ENCODE measurements around the gene AOPEP. TPM values are rescaled to one million over a fixed set of nuclear protein-coding genes. Genes with fewer than 3 reads are reported as not detected.
"Not testable (repeated sequence)": the region's sequence is repeated elsewhere in the genome, so short reads cannot be mapped to it uniquely, and the experiment has no call there.

Gene AOPEP
- total RNA-seq, 1 donor from 2014 or later: 16.6 TPM

GRCh38 chr9:94874316-94874715, 147.8 kb downstream of the AOPEP start:
- no peaks in the 10 kb centered on the region for H3K27me3 ChIP-seq
- Mint-ChIP-seq H3K27me3 (ENCODE audit: insufficient read depth, low read depth) (no peaks in the 10 kb centered on the region), H3K27ac (no peak overlapping the region), H3K4me1 (peaks cover 1% of the 10 kb centered on the region), H3K36me3 (no peaks in the 10 kb centered on the region), H3K9me3 (no peaks in the 10 kb centered on the region), H3K4me3 (no peak overlapping the region)
- H4K20me1 ChIP-seq (ENCODE audit: low read depth): no peaks in the 10 kb centered on the region
- no peaks in the 10 kb centered on the region for H3K9me3 ChIP-seq (ENCODE audit: low read depth)
- DNase-seq (ENCODE audit: low spot score): no peak
- no peak overlapping the region for H3K27ac ChIP-seq
- no peak for TF ChIP-seq EZH2phosphoT487 (IDR thresholded peaks at IDR 0.05)
- TF ChIP-seq, protein P1, sequence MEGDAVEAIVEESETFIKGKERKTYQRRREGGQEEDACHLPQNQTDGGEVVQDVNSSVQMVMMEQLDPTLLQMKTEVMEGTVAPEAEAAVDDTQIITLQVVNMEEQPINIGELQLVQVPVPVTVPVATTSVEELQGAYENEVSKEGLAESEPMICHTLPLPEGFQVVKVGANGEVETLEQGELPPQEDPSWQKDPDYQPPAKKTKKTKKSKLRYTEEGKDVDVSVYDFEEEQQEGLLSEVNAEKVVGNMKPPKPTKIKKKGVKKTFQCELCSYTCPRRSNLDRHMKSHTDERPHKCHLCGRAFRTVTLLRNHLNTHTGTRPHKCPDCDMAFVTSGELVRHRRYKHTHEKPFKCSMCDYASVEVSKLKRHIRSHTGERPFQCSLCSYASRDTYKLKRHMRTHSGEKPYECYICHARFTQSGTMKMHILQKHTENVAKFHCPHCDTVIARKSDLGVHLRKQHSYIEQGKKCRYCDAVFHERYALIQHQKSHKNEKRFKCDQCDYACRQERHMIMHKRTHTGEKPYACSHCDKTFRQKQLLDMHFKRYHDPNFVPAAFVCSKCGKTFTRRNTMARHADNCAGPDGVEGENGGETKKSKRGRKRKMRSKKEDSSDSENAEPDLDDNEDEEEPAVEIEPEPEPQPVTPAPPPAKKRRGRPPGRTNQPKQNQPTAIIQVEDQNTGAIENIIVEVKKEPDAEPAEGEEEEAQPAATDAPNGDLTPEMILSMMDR (IDR thresholded peaks at IDR 0.05): no peak
- TF ChIP-seq EZH2 (IDR thresholded peaks at IDR 0.05): no peak
- peaks cover 6% of the 10 kb centered on the region for H3K4me1 ChIP-seq
- H3K79me2 ChIP-seq (ENCODE audit: low read depth): no peaks in the 10 kb centered on the region
- H3K9ac ChIP-seq: no peak overlapping the region
- no peak overlapping the region for H3K4me3 ChIP-seq
- no peaks in the 10 kb centered on the region for H3F3A ChIP-seq (ENCODE audit: low read depth)
- H2AFZ ChIP-seq (replicated peaks): no peak overlapping the region
- H3K36me3 ChIP-seq: no peaks in the 10 kb centered on the region
- no peak overlapping the region for H3K4me2 ChIP-seq

DNA sequence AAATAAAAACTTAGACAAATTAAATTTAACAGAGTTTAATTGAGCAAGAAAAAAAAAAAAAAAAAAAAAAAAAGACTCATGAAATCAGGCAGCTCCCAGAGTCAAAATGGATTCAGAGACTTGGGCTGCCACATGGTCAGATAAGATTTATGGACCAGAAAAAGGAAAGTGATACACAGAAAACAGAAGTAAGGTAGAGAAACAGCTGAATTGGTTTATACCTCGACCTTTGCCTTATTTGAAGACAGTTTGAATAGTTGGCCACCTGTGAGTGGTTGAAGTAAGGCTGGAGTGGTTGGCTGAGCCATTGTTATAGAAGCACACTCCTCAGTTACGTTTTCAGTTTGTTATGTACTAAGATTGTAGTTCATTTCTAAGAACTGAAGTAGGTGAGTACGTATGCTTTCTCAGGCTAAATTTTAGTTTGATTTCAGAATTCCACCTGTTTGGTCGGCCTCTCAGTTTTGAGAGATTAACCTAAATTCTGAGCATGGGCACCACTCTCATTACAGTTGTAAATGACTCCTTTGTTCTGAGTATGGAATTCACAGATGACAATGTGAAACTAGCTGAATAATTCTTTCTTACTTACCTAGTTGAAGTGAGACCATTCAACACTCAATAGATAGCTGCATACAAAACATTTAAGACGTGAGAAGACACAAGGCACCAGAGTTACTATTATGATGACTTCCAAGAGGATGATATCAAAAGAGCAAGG, 149.0 kb downstream of the AOPEP start:
- Histone ChIP-seq H3K79me2 (ENCODE audit: low read depth) (no peaks in the 10 kb centered on the region), H3K9me3 (ENCODE audit: low read depth) (no peaks in the 10 kb centered on the region), H3K4me2 (no peak overlapping the region), H3K4me1 (peaks cover 6% of the 10 kb centered on the region), H3K4me3 (no peak overlapping the region), H3K27me3 (no peaks in the 10 kb centered on the region), H2AFZ (replicated peaks) (no peak overlapping the region), H3F3A (ENCODE audit: low read depth) (no peaks in the 10 kb centered on the region), H3K9ac (no peak overlapping the region), H4K20me1 (ENCODE audit: low read depth) (no peaks in the 10 kb centered on the region), H3K27ac (no peak overlapping the region), H3K36me3 (no peaks in the 10 kb centered on the region)
- Mint-ChIP-seq H3K4me3 (no peak overlapping the region), H3K27me3 (ENCODE audit: insufficient read depth, low read depth) (no peaks in the 10 kb centered on the region), H3K27ac (no peak overlapping the region), H3K36me3 (no peaks in the 10 kb centered on the region), H3K4me1 (no peaks in the 10 kb centered on the region), H3K9me3 (no peaks in the 10 kb centered on the region)
- no peak for TF ChIP-seq EZH2 (IDR thresholded peaks at IDR 0.05)
- TF ChIP-seq, protein P1 (IDR thresholded peaks at IDR 0.05): no peak
- no peak for TF ChIP-seq EZH2phosphoT487 (IDR thresholded peaks at IDR 0.05)
- DNase-seq (ENCODE audit: low spot score): no peak

- H3F3A ChIP-seq (ENCODE audit: low read depth); H3K36me3 Mint-ChIP-seq; H3K27ac ChIP-seq; H3K4me1 Mint-ChIP-seq; H3K4me3 ChIP-seq; H3K9me3 ChIP-seq (ENCODE audit: low read depth); H3K4me2 ChIP-seq; H3K36me3 ChIP-seq; H3K27me3 ChIP-seq; H3K4me3 Mint-ChIP-seq; H2AFZ ChIP-seq (replicated peaks); H3K27me3 Mint-ChIP-seq (ENCODE audit: insufficient read depth, low read depth); H3K9me3 Mint-ChIP-seq; DNase-seq (ENCODE audit: low spot score); H4K20me1 ChIP-seq (ENCODE audit: low read depth); H3K79me2 ChIP-seq (ENCODE audit: low read depth); H3K9ac ChIP-seq; H3K27ac Mint-ChIP-seq: not testable (repeated sequence)
- peaks cover 19% of the 10 kb centered on the region for H3K4me1 ChIP-seq
These were observed 152.3 kb downstream of the AOPEP start for GRCh38 chr9:94878804-94879203.

- Histone ChIP-seq H3K36me3 (no peaks in the 10 kb centered on the region), H3F3A (ENCODE audit: low read depth) (no peaks in the 10 kb centered on the region), H3K4me2 (no peak overlapping the region), H3K9ac (no peak overlapping the region), H3K27ac (no peak overlapping the region), H2AFZ (replicated peaks) (no peak overlapping the region), H4K20me1 (ENCODE audit: low read depth) (no peaks in the 10 kb centered on the region), H3K4me1 (peaks cover 19% of the 10 kb centered on the region), H3K9me3 (ENCODE audit: low read depth) (no peaks in the 10 kb centered on the region), H3K27me3 (no peaks in the 10 kb centered on the region), H3K4me3 (no peak overlapping the region), H3K79me2 (ENCODE audit: low read depth) (no peaks in the 10 kb centered on the region)
- H3K9me3 Mint-ChIP-seq: no peaks in the 10 kb centered on the region
- no peaks in the 10 kb centered on the region for H3K27me3 Mint-ChIP-seq (ENCODE audit: insufficient read depth, low read depth)
- H3K4me1 Mint-ChIP-seq: peaks cover 7% of the 10 kb centered on the region
- no peaks in the 10 kb centered on the region for H3K36me3 Mint-ChIP-seq
- DNase-seq (ENCODE audit: low spot score): no peak
- H3K4me3 Mint-ChIP-seq: no peak overlapping the region
- H3K27ac Mint-ChIP-seq: no peak overlapping the region
- TF ChIP-seq, protein P1 (IDR thresholded peaks at IDR 0.05): no peak
- TF ChIP-seq EZH2 (IDR thresholded peaks at IDR 0.05): no peak
- TF ChIP-seq EZH2phosphoT487 (IDR thresholded peaks at IDR 0.05): no peak
These were observed 152.7 kb downstream of the AOPEP start for GRCh38 chr9:94879230-94879629.
